Activated T-cell treated with anti-CD3 and anti-CD28 coated beads, Interleukin-2, amount 50 U/mL, for 48 hours (primary cell): ENCODE measurements around the gene SLC35G3.
"Not testable (repeated sequence)": the region's sequence is repeated elsewhere in the genome, so short reads cannot be mapped to it uniquely, and the experiment has no call there.

ENCODE experiments used
- DNase-seq, 2 experiments: peaks; one replicate each; pipeline ENCODE4 v3.0.0-alpha.2; 2020

Gene SLC35G3

GRCh38 chr17:35194001-35194400, at the start of gene SLC35G3:
Gene SLC35G3 (minus strand): TSS chr17:35194393. CDS start chr17:35194307, 86 bp downstream.
- not testable (repeated sequence) for DNase-seq

GRCh38 chr17:35243561-35244340, 49.6 kb upstream of the SLC35G3 start:
- peak; percentile 71 to 74 for DNase-seq

GRCh38 chr17:35242805-35243560, 48.8 kb upstream of the SLC35G3 start, which contains the start of gene SLFN5:
Gene SLFN5 (plus strand): TSS chr17:35243072. CDS start chr17:35258691, 15,619 bp downstream.
- peak; percentile 96 to 97 for DNase-seq

- DNase-seq = peak; percentile 86 to 88
Measured at GRCh38 chr17:35242158-35242804, 48.1 kb upstream of the SLC35G3 start.

GRCh38 chr17:35241520-35241919, 47.3 kb upstream of the SLC35G3 start:
- peak; percentile 57 to 60 for DNase-seq

GRCh38 chr17:35240861-35241260, 46.7 kb upstream of the SLC35G3 start:
- DNase-seq = no peak

- no peak for DNase-seq
Measured at GRCh38 chr17:35239823-35240222, 45.6 kb upstream of the SLC35G3 start.

- no peak for DNase-seq
Measured at GRCh38 chr17:35238821-35239220, 44.6 kb upstream of the SLC35G3 start.

GRCh38 chr17:35236821-35237220, 42.6 kb upstream of the SLC35G3 start:
- no peak for DNase-seq

GRCh38 chr17:35235917-35236316, 41.7 kb upstream of the SLC35G3 start:
- peak in 1 of 2 experiments; percentile 16 for DNase-seq

GRCh38 chr17:35235289-35235688, 41.1 kb upstream of the SLC35G3 start:
- DNase-seq = no peak

- not testable (repeated sequence) for DNase-seq
Measured at GRCh38 chr17:35234315-35234714, 40.1 kb upstream of the SLC35G3 start.

GRCh38 chr17:35229638-35230037, 35.4 kb upstream of the SLC35G3 start:
- DNase-seq = no peak

- DNase-seq = no peak
Measured at GRCh38 chr17:35227546-35227945, 33.4 kb upstream of the SLC35G3 start.

- DNase-seq = no peak
Measured at GRCh38 chr17:35224436-35224835, 30.2 kb upstream of the SLC35G3 start.

GRCh38 chr17:35222452-35222851, 28.3 kb upstream of the SLC35G3 start:
- no peak for DNase-seq

GRCh38 chr17:35218915-35219314, 24.7 kb upstream of the SLC35G3 start:
- DNase-seq = no peak

GRCh38 chr17:35217107-35217506, 22.9 kb upstream of the SLC35G3 start:
- DNase-seq = no peak

GRCh38 chr17:35214631-35215273, 20.6 kb upstream of the SLC35G3 start:
- peak; percentile 73 to 78 for DNase-seq

GRCh38 chr17:35214192-35214591, 20.0 kb upstream of the SLC35G3 start:
- no peak for DNase-seq

GRCh38 chr17:35213412-35213940, 19.3 kb upstream of the SLC35G3 start:
- DNase-seq = no peak

- DNase-seq = no peak
Measured at GRCh38 chr17:35212668-35213067, 18.5 kb upstream of the SLC35G3 start.

GRCh38 chr17:35210741-35211140, 16.5 kb upstream of the SLC35G3 start:
- no peak for DNase-seq
